SK-N-SH (cell line): ENCODE data around the gene SIGMAR1. TPM values are rescaled to one million over a fixed set of nuclear protein-coding genes. Genes with fewer than 3 reads are reported as not detected.
"Not testable (repeated sequence)": the region's sequence is repeated elsewhere in the genome, so short reads cannot be mapped to it uniquely, and the experiment has no call there.

ENCODE experiments used
- CTCF ChIA-PET: fragments of 300-600, 350-600 bp; formaldehyde crosslinking; extraction: SDS; loops from one replicate; lab custom pipeline; 2021; lab: Yijun Ruan, JAX
- POLR2A ChIA-PET: fragments of 350-600 bp; sonication (Branson Sonifier 250); formaldehyde crosslinking; extraction: SDS; loops from one replicate; lab custom pipeline; 2020; ENCODE audit warnings: antibody characterized with exemption, inconsistent platforms; lab: Yijun Ruan, JAX
- DNase-seq: peaks from one replicate; pipeline ENCODE4 v3.0.0; 2012
- H2AFZ ChIP-seq: fragments of 200-600 bp; sonication (generic); 2 replicates; pipeline ENCODE4 v1.8.1; 2016; ENCODE audit warnings: antibody characterized with exemption, mild to moderate bottlenecking, low read depth
- H3F3A ChIP-seq: fragments of 200-600 bp; sonication (generic); replicated peaks from 2 replicates; pipeline ENCODE3; 2016; ENCODE audit warnings: antibody characterized with exemption, mild to moderate bottlenecking; ENCODE audit not compliant: insufficient read depth
- H3K27ac ChIP-seq, 2 experiments: fragments of 200-500 bp in 1 of 2; fragments of 200-600 bp in 1 of 2; sonication (Bioruptor generic) in 1 of 2; sonication (generic), shearing (Covaris generic) in 1 of 2; 2 replicates each; pipeline versions ENCODE4 v1.5.1 to v1.6.1; 2014 to 2016; ENCODE audit warnings: low read depth in 2 of 2, inconsistent platforms in 1 of 2, low read length in 1 of 2, mild to moderate bottlenecking in 1 of 2, mixed read lengths in 1 of 2
- H3K27me3 ChIP-seq: fragments of 200-600 bp; sonication (generic), shearing (Covaris generic); 2 replicates; pipeline ENCODE4 v1.6.1; 2016; ENCODE audit warnings: mixed run types; ENCODE audit not compliant: insufficient read depth
- H3K36me3 ChIP-seq, 2 experiments: fragments of 200-500 bp in 1 of 2; fragments of 200-600 bp in 1 of 2; sonication (Bioruptor generic) in 1 of 2; sonication (generic) in 1 of 2; replicated peaks in 1 of 2; 2 replicates each; pipeline versions ENCODE3 to v1.5.1; 2014 to 2016; ENCODE audit warnings: low read length in 1 of 2, mild to moderate bottlenecking in 1 of 2; ENCODE audit not compliant: insufficient read depth in 2 of 2, control insufficient read depth in 1 of 2
- H3K4me1 ChIP-seq, 2 experiments: fragments of 200-500 bp in 1 of 2; fragments of 200-600 bp in 1 of 2; sonication (Bioruptor generic) in 1 of 2; sonication (generic), shearing (Covaris generic) in 1 of 2; 2 replicates each; pipeline versions ENCODE4 v1.5.1 to v1.6.1; 2014 to 2016; ENCODE audit warnings: low read depth in 1 of 2, low read length in 1 of 2, mixed run types in 1 of 2; ENCODE audit not compliant: insufficient read depth in 2 of 2, control insufficient read depth in 1 of 2
- H3K4me2 ChIP-seq: fragments of 200-600 bp; sonication (generic), shearing (Covaris generic); 2 replicates; pipeline ENCODE4 v1.6.1; 2017; ENCODE audit warnings: mixed run types
- H3K4me3 ChIP-seq, 2 experiments: fragments of 200-500 bp in 1 of 2; fragments of 200-600 bp in 1 of 2; sonication (Bioruptor generic) in 1 of 2; sonication (generic), shearing (Covaris generic) in 1 of 2; 2 replicates each; pipeline versions ENCODE4 v1.5.1 to v1.8.1; 2014 to 2016; ENCODE audit warnings: low read depth in 2 of 2, inconsistent platforms in 1 of 2, low read length in 1 of 2, mild to moderate bottlenecking in 1 of 2, mixed read lengths in 1 of 2, moderate library complexity in 1 of 2
- H3K79me2 ChIP-seq: fragments of 200-600 bp; sonication (generic); 2 replicates; pipeline ENCODE4 v1.8.1; 2017; ENCODE audit warnings: mild to moderate bottlenecking; ENCODE audit not compliant: insufficient read depth
- H3K9ac ChIP-seq: fragments of 200-600 bp; sonication (generic); 2 replicates; pipeline ENCODE4 v1.6.1; 2017; ENCODE audit warnings: mixed run types
- H3K9me2 ChIP-seq: fragments of 200-600 bp; sonication (generic); 2 replicates; pipeline ENCODE4 v1.6.1; 2017; ENCODE audit warnings: mixed run types
- H3K9me3 ChIP-seq: fragments of 200-600 bp; sonication (generic); 2 replicates; pipeline ENCODE4 v1.6.1; 2017; ENCODE audit warnings: mixed run types, mild to moderate bottlenecking, moderate library complexity
- H4K20me1 ChIP-seq: fragments of 200-600 bp; sonication (generic); 2 replicates; pipeline ENCODE4 v1.6.1; 2017; ENCODE audit warnings: mild to moderate bottlenecking, mixed run types; ENCODE audit not compliant: insufficient read depth
- GABPA ChIP-seq: IDR thresholded peaks from 2 replicates; pipeline ENCODE4 v1.4.0; 2012; ENCODE audit warnings: low read depth, mild to moderate bottlenecking
- USF1 ChIP-seq: IDR thresholded peaks from 2 replicates; pipeline ENCODE4 v1.4.0; 2012; ENCODE audit warnings: low read depth, borderline replicate concordance
- WGBS: methylation state at CpG from one replicate; pipeline ENCODE4 v1.1.6; 2017; ENCODE audit warnings: low lambda C conversion rate; 5-methylcytosine and 5-hydroxymethylcytosine counted together
- polyA plus RNA-seq, 3 experiments: library from polyadenylated mRNA; depleted of rRNA; stranded (reverse); fragments of >200 nt; gene quantifications; 2 replicates each; pipeline ENCODE4 v1.2.3, GENCODE V29; 2012
- TF ChIP-seq, protein P1 (sequence below): fragments of 150-350 bp; IDR thresholded peaks from 2 replicates; pipeline ENCODE4 v1.6.1; 2017; ENCODE audit warnings: antibody characterized with exemption, low read length, low read depth, borderline replicate concordance
- TF ChIP-seq, protein P2 (sequence below): IDR thresholded peaks from 2 replicates; pipeline ENCODE4 v1.6.1; 2012; ENCODE audit warnings: mild to moderate bottlenecking, low read depth, low read length, moderate library complexity

Gene SIGMAR1
- polyA plus RNA-seq, 1 of the 3 experiments (the other 2 are of a cell fraction) = 79.0 TPM

DNA sequence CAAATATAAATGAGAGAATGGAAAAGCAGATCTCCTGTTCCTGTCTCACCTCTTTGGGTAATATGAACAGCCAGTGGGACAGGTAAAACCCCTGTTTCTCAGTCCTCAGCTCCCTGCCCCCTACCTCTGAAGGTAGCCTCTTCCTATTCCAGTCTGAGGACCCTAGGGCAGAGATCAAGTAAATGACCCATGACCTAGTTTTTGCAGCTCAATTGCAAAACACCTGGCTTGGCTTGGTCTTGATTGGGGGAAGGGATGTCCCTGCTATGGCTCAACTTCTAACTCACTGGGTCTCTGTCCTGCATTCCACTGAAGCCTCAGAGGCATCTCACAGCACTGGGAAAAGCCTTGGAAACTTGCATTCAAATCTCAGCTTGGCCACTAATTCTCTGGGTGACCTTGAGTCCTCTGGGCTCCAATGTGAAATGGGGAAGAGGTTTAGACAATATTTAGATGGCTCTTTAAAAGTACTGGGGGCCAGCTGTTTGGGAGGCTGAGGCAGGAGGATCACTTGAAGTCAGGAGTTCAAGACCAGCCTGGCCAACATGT is 7.3 kb upstream of the SIGMAR1 start (continued):
- TF ChIP-seq USF1 = no peak
- TF ChIP-seq, protein P1, sequence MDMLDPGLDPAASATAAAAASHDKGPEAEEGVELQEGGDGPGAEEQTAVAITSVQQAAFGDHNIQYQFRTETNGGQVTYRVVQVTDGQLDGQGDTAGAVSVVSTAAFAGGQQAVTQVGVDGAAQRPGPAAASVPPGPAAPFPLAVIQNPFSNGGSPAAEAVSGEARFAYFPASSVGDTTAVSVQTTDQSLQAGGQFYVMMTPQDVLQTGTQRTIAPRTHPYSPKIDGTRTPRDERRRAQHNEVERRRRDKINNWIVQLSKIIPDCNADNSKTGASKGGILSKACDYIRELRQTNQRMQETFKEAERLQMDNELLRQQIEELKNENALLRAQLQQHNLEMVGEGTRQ = no peak
- TF ChIP-seq, protein P2, sequence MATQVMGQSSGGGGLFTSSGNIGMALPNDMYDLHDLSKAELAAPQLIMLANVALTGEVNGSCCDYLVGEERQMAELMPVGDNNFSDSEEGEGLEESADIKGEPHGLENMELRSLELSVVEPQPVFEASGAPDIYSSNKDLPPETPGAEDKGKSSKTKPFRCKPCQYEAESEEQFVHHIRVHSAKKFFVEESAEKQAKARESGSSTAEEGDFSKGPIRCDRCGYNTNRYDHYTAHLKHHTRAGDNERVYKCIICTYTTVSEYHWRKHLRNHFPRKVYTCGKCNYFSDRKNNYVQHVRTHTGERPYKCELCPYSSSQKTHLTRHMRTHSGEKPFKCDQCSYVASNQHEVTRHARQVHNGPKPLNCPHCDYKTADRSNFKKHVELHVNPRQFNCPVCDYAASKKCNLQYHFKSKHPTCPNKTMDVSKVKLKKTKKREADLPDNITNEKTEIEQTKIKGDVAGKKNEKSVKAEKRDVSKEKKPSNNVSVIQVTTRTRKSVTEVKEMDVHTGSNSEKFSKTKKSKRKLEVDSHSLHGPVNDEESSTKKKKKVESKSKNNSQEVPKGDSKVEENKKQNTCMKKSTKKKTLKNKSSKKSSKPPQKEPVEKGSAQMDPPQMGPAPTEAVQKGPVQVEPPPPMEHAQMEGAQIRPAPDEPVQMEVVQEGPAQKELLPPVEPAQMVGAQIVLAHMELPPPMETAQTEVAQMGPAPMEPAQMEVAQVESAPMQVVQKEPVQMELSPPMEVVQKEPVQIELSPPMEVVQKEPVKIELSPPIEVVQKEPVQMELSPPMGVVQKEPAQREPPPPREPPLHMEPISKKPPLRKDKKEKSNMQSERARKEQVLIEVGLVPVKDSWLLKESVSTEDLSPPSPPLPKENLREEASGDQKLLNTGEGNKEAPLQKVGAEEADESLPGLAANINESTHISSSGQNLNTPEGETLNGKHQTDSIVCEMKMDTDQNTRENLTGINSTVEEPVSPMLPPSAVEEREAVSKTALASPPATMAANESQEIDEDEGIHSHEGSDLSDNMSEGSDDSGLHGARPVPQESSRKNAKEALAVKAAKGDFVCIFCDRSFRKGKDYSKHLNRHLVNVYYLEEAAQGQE = no peak
- TF ChIP-seq, all 33 proteins: peak for 0

DNA sequence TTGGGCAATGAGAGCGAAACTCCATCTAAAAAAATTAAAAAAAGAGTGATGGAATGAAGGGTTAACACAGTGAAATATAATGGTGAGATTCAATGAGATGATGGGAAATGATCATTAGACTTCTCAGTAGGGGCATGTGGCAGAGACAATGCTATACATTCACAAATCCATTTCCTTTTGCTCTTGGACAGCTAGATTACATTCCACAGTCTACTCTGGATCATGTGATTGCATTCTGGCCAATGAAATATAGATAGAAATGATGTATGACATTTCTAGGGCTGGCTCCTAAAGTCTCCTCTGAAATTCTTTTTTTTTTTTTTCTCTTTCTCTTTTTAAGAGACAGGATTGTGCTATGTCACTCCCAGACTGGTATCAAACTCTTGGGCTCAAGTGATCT is 5.1 kb upstream of the SIGMAR1 start:
- ChIA-PET POLR2A (no interaction called here), CTCF (interaction anchor here (1.0 to 14.1 kb wide), 6 partner anchors 5 to 60 kb away, joined by 3 to 152 read pairs (median 3); partner anchors contain the start of gene SIGMAR1)
- peaks cover 9% of the 10 kb centered on the region for H3F3A ChIP-seq
- H3K9me3 ChIP-seq = no peaks in the 10 kb centered on the region
- H3K9me2 ChIP-seq = no peaks in the 10 kb centered on the region
- peaks cover 8% of the 10 kb centered on the region; the same call in 1 of the 2 replicates for H3K79me2 ChIP-seq
- H3K27ac ChIP-seq = no peak overlapping the region
- peaks cover 6 to 19% of the 10 kb centered on the region in 2 experiments; a peak in 2 of 4 replicates for H3K4me1 ChIP-seq
- H3K9ac ChIP-seq = no peak overlapping the region
- no peaks in the 10 kb centered on the region for H3K36me3 ChIP-seq
- no peaks in the 10 kb centered on the region for H3K27me3 ChIP-seq
- DNase-seq = no peak
- H3K4me3 ChIP-seq = no peak overlapping the region
- H3K4me2 ChIP-seq = no peak overlapping the region
- no peaks in the 10 kb centered on the region for H4K20me1 ChIP-seq
- peak; percentile 46; the same call in 1 of the 2 replicates for TF ChIP-seq USF1
- no peak for TF ChIP-seq GABPA
- no peak overlapping the region for H2AFZ ChIP-seq
- WGBS = 80% methylated on average over 1 of the region's 1 CpG

DNA sequence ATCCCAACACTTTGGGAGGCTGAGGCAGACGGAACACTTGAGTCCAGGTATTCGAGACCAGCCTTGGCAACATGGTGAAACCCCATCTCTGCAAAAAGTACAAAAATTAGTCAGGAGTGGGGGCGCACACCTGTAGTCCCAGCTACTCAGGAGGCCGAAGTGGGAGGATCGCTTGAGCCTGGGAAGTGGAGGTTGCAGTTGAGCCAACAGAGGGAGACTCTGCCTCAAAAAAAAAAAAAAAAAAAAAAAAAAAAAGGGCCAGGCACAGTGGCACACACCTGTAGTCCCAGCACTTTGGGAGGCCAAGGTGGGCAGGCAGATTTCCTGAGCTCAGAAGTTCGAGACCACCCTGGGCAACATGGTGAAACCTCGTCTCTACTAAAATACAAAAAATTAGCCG is 1.7 kb upstream of the SIGMAR1 start:
- H3K9me2 ChIP-seq, H3K27ac ChIP-seq, H3F3A ChIP-seq, H3K9me3 ChIP-seq, H2AFZ ChIP-seq, H3K4me3 ChIP-seq, H3K36me3 ChIP-seq, H3K4me2 ChIP-seq, DNase-seq, H3K27me3 ChIP-seq, POLR2A ChIA-PET, H4K20me1 ChIP-seq, H3K9ac ChIP-seq: not testable (repeated sequence)
- H3K79me2 ChIP-seq = peaks cover 22% of the 10 kb centered on the region
- peaks cover 4 to 20% of the 10 kb centered on the region in 2 experiments; a peak in 1 of 4 replicates for H3K4me1 ChIP-seq
- 93% methylated on average over 8 of the region's 8 CpGs for WGBS
- CTCF ChIA-PET = interaction anchor here (2.6 to 12.3 kb wide), 3 partner anchors 10 to 25 kb away, joined by 10 to 256 read pairs (median 152); partner anchors contain the start of genes GALT, IL11RA and RPP25L
